HG02642 (cell line): ENCODE data around the gene ZNF84.

Source experiments
- ATAC-seq: cut with Tn5 transposase; IDR thresholded peaks from one replicate; pipeline ENCODE4 v1.9.1; 2021; ENCODE audit warnings: mild to moderate bottlenecking; ENCODE audit not compliant: unreplicated experiment, poor library complexity

ZNF84 gene

DNA sequence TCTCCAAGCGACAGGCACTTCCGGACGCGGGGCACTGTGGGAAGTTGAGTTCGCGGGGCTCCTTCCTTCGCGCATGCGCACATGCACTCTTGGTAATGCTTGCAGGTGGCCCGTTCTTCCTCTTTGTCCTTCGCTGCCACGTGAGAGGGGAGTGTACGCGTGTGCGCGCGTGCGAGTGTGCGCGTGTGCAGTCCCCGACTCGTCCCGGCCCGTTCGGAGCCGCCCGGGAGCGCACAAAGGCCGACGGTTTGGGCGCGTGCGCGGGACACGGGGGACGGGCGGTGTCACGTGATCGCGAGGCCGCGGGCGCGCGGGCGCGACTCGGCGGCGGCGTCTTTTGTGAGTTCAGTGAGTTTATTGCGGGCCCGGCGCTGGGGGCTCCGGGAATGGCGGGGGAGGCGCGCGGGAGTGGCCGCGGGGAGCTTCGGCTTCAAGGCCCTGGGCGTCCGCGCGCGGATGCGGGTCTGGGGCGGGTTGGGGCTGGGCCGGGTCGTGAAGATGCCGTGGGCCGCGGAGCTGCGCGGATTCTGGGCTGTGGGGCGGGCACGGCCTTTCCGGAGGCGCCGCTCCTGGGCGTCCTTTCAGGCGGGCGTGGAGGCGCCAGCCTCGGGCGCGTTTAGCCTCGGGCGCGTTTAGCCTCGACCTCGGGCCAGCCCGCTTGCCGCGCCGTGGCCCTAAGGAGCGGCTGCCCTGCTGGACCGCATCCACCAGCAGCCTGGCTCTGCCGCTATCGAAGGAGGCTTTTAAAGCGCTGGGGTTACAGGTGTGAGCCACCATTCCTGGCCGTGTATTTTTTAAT lies at the start of gene ZNF84:
Gene ZNF84, plus strand, starts transcription at position 303 of the 799 bp plus-strand sequence. CDS start 3,959 bp downstream, outside the sequence.
- peak; percentile 97 for ATAC-seq

DNA sequence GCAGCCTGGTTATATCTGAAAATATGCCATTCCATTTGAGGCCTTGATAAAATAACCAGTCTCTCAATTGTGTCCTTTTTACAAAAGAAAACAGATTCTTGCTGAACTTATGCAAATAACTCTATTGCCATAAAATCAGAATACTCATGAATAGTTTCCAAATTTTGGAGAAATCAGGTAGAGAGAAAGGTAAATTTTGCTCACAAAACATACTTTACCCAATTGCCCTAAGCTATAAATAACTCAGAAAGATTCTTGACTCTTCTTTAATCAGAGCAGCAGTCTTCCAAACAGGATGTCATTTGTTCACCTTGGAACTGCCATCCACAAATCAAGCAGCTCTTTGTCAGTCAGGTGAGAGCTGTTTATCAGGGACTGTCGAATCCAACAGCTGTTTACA lies 38.6 kb upstream of the ZNF84 start:
- ATAC-seq: no peak

DNA sequence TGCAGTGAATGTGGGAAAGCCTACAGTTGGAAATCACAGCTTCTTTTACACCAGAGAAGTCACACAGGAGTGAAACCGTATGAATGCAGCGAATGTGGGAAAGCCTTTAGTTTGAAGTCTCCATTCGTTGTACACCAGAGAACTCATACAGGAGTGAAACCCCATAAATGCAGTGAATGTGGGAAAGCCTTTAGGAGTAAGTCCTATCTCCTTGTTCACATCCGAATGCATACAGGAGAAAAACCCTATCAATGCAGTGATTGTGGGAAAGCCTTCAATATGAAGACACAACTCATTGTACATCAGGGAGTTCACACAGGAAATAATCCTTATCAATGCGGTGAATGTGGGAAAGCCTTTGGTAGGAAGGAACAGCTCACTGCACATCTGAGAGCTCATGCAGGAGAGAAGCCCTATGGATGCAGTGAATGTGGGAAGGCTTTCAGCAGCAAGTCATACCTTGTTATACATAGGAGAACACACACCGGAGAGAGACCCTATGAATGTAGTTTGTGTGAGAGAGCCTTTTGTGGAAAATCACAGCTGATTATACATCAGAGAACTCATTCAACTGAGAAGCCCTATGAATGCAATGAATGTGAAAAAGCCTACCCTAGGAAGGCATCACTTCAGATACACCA lies 26.5 kb upstream of the ZNF84 start:
- ATAC-seq: no peak

DNA sequence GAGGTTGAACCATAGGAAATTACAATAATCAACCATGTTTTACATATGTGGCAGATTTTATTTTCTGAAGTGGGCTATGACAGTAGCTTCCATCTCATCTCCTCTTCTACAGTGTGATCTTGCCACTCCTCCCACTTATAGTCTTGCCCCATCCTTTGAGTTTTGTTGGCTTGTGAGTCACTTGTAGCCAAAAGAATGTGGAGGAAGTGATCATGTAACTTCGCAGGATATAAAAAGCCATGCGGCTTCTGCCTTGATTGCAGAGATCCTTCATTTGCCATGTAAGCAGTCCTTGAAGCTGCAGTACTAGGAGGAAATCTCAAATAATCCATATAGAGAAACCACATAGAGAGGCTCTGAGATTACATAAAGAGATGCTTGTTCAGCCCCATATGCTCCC lies 13.7 kb upstream of the ZNF84 start:
- no peak for ATAC-seq

DNA sequence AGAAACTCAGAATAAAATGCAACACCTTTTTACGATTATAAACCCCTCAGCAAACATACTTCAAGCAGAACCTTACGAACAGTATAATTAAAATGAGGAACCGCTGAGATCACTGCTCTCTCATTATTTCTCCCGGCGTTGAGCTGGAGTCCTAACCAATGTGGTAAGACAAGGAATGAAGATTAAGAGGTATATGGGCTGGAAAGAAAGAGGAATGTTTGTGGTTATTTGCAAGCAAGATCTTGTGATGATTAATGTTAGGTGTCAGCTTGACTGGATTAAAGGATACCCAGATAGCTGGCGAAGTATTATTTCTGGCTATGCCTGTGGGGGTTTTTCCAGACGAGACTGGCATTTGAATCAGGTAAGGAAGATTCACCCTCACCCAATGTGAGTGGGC lies 10.3 kb upstream of the ZNF84 start:
- ATAC-seq: no peak

DNA sequence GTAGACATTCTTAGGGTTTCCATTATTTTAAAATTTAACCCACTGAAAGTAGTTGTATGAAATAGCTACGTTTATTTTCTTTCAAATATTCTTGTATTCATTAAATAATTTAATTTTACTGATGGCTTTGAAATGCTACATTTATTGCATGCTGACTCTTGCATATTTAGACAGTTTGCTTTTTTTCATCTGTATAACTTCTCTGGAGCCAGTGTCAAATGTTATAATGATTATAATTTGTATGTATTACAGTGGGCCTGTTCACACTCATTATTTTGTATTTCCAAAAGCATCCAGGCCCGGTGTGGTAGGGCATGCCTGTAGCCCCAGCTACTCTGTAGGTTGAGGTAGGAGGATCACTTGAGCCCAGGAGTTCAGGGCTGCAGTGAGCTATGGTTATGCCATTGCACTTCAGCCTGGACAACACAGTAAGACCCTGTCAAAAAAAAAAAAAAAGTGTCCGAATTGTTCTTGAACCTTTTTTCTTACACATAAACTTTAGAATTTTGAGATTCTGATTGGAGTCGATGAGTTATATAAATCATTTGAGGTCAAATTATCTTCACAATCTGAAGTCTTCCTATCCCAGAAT lies 905 bp downstream of the ZNF84 start:
- ATAC-seq: no peak

DNA sequence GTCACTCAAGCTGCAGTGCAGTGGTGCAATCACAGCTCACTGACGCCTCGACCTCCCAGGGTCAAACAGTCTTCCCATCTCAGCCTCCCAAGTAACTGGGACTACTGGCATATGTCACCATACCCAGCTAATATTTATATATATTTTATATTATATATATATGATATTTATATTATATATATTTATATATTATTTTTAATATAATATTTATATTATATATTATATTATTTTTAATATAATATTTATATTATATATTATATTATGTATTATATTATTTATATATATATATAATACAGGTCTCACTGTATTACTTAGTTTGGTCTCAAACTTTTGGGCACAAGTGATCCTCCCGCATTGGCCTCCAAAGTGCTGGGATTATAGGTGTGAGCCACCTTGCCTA lies 9.4 kb downstream of the ZNF84 start:
- ATAC-seq: no peak

DNA sequence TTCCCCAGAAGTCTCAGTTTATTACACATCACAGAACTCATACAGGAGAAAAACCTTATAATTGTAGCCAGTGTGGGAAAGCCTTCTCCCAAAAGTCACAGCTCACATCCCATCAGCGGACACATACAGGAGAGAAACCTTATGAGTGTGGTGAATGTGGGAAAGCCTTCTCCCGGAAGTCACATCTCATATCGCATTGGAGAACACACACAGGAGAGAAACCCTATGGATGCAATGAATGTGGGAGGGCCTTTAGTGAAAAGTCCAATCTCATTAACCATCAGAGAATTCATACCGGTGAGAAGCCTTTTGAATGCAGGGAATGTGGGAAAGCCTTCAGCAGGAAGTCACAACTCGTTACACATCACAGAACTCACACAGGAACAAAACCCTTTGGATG lies 20.1 kb downstream of the ZNF84 start:
- no peak for ATAC-seq

DNA sequence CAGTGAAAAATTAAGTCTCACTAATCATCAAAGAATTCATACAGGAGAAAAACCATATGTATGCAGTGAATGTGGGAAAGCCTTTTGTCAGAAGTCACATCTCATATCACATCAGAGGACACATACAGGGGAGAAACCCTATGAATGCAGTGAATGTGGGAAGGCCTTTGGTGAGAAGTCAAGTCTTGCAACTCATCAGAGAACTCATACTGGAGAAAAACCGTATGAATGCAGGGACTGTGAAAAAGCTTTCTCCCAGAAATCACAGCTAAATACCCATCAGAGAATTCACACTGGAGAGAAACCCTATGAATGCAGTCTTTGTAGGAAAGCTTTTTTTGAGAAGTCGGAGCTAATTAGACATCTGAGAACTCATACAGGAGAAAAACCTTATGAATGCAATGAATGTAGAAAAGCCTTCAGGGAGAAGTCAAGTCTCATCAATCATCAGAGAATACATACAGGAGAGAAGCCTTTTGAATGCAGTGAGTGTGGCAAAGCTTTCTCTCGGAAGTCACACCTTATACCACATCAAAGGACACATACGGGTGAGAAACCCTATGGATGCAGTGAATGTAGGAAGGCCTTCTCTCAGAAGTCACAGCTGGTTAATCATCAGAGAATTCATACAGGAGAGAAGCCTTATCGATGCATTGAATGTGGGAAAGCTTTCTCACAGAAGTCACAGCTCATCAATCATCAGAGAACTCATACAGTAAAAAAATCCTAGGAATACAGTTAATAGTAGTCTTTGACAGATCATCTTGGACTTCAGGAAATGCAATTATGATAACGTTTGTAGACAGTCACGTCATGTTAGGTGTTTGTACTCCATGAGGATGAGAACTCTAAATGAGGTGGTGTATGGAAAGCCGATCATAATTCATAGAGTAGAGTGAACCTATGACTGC lies 21.1 kb downstream of the ZNF84 start:
- ATAC-seq: no peak

DNA sequence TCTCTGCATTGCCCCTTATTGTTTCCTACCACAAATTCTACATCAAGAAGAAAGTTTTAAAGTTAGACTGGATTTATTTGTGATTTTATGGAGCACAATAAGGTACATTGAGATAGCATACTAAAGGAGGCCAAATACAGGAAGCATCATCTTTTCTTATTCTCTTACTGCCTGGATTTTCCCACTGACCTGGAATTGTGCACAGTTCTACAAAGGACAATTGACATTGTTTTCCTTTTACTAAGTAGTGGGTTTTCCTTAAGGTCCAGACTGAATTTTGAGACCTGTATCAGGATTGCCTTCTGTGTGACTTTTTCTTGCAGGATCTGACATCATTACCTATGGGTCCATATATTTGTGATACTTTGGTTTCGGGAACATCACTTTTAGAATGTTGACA lies 24.6 kb downstream of the ZNF84 start:
- ATAC-seq: no peak

DNA sequence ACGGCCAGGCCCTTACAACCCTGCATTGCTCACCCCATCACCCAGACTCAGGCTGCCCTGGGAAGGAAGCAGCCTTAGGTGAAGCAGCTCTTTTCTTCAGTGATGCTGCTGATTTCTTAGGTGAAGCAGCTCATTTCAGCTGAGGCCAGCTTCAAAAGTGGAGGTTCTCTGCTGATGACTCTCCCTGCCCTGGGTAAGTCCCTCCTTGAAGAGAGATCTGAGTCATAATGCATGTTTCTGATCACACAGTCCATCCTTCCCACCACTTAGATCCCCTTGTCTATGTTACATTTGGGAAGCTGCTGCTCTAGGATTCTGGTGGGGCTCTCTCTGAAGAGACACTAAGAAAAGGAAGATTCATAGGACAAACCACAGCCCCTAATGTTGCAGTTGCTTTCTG lies 26.2 kb downstream of the ZNF84 start:
- ATAC-seq: no peak

DNA sequence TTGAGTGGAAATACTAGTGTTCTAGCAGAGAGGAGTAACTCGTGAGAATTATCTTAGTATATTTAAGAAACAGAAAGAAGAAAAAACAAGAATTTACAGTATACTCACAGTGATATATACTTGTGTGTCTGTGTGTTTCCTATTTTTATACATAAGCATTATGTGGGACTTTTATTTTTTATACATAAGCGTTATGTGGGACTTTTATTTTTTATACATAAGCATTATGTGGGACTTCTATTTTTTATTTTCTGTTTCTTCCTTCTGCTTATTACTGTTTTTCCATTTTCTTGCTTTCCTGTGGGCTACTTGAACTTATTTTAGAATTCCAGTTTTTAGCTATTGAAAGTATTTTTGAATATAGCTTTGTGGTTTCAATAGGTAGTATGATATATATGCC lies 36.5 kb downstream of the ZNF84 start:
- no peak for ATAC-seq

DNA sequence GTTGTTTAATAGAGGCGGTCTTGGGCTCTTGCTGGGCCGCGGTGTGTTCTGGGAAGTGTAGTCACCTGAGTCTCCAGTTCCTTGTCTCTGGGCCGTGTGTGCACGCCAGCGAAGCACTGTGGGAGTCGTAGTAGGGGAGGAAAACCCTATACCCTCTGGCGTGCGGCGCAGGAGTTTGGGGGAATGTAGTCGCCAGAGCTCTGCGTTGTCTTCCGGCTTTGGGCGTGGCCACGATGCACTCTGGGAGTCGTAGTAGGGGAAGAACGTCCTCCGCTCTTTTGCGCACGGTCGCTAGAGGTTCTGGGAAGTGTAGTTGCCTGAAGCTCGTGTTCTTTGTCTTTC lies 42.7 kb downstream of the ZNF84 start:
- ATAC-seq: peak; percentile 82

DNA sequence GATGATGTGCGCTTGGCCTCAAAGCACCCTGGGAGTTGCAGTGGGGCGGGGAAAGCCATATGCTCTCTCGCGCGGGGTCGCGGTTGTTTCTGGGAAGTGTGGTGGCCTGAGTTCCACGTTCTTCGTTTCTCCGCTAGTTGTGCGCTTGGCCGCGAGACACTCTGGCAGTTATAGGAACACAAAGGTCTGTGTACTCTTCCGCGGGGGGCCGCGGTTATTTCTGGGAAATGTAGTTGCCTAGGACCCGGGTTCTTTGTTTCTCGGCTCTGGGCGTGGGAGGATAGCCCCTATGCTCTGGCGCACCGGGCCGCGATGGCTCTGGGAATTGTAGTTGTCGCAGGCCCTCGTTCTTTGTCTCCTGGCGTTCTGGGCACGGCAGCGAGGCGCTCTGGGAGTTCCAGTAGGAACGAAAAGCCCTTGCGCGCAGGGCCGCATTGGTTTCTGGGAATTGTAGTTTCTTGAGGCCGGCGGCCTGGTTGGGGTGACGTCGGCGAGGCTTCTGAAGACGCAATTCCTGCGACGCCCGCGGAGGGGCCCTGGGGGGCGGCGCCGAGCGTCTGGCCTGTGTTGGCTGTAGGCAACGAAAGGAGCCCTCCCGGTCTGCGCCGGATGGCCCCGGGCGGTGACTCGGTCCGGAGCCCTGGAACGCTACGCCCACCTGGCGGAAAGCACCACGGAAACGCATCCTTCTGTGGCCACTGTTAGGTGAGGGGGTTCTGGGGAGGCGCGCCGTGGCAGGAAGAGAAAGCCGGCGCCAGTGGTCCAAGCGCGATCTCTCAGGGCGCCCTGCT lies 43.3 kb downstream of the ZNF84 start, which contains the start of gene ZNF140:
Gene ZNF140, plus strand, starts transcription at position 556 of the 791 bp plus-strand sequence. CDS start 398 bp downstream, outside the sequence.
- ATAC-seq: peak; percentile 81

DNA sequence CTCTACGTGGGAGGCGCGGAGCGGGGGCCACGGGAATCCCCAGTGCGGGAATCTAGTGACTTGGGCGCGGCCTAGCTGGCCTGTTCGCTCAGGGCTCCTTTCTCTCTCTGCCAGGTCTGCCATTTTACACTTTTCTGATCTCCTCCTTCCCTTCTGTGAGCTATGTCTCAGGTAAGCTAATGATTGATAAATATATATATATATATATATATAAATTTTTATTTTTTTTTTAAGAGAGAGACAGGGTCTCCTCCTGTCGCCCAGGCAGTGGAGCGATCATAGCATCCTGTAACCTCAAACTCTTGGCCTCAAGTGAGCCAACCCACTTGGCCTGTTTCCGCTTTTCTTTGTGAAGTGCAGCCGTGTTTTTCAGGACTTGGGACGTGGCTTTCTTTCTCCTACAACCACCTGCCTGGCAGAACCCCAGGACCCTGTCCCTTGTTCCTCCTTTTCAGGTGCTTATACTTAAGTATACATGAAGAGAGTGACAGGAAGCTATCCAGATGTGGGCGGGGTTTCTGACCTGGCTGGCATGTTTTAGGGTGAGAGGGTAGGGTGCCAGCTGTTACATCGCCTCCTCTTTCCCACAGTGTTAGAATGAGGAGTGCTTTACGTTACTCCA lies 44.0 kb downstream of the ZNF84 start:
- ATAC-seq: no peak

DNA sequence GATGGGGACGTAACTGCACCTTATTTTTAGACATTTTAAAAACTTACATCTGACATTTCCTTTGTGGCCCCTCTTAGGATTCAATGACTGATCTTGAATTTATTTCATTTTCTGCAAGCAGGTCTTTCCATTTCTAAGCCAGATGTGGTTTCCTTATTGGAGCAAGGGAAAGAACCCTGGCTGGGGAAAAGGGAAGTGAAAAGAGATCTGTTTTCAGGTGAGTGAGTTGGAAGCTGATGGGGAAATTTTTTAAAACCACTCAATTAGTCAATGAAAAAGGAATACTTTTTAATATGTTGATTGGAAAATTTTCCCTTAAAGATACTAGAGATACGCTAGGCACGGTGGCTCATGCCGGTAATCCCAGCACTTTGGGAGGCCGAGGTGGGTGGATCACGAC lies 46.0 kb downstream of the ZNF84 start:
- no peak for ATAC-seq

DNA sequence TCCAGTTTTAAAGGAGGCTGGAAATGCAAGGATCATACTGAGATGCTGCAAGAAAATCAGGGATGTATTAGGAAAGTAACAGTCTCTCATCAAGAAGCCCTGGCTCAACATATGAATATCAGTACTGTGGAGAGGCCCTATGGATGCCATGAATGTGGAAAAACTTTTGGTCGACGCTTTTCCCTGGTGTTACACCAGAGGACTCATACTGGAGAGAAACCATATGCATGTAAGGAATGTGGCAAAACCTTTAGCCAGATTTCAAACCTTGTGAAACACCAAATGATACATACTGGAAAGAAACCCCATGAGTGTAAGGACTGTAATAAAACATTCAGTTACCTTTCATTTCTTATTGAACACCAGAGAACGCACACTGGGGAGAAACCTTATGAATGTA lies 68.3 kb downstream of the ZNF84 start:
- no peak for ATAC-seq

DNA sequence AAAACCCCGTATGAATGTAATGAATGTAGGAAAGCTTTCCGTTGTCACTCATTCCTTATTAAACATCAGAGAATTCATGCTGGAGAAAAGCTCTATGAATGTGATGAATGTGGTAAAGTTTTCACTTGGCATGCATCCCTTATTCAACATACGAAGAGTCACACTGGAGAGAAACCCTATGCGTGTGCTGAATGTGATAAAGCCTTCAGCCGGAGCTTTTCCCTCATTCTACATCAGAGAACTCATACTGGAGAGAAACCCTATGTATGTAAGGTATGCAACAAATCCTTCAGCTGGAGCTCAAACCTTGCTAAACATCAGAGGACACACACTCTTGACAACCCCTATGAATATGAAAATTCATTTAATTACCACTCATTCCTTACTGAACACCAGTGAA lies 68.9 kb downstream of the ZNF84 start:
- ATAC-seq: no peak

DNA sequence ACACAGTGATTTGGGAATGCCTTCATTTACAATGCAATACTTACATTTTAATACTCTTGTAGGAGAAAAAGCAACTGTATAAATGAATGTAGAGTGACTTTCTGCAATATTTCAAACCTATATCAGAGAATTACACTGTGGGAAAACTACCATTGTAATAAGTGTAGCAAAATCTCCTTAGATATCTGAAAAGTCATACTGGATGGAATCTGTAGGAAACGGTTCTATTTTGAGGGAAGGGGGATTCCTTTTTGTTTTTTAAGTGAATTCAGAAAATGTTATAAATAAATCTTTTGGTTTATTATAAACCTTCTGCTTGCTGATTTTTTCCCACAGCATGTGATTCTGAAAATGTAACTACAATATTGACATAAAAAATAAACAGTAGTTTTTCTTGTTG lies 69.8 kb downstream of the ZNF84 start:
- no peak for ATAC-seq
